Stomach (tissue), 9 donors: ENCODE measurements around the gene S100P. TPM values are rescaled to one million over a fixed set of nuclear protein-coding genes. Genes with fewer than 3 reads are reported as not detected.
"Not testable (repeated sequence)": the region's sequence is repeated elsewhere in the genome, so short reads cannot be mapped to it uniquely, and the experiment has no call there.

Experiments
- DNase-seq, 2 donors: peaks; one replicate each; pipeline versions ENCODE4 v3.0.0 to v3.0.0-alpha.2; 2013 to 2019
- H3K27ac ChIP-seq, 5 donors: fragments of 200-600 bp in 4 of 5; sonication (generic) in 4 of 5; one replicate each; pipeline ENCODE4 v1.5.1; 2013 to 2019; ENCODE audit warnings: mild to moderate bottlenecking in 1 of 5, moderate library complexity in 1 of 5
- H3K27me3 ChIP-seq, 3 donors: fragments of 200-600 bp; sonication (generic); one replicate each; pipeline ENCODE4 v1.5.1; 2017 to 2019; ENCODE audit warnings: mixed run types in 1 of 3
- H3K36me3 ChIP-seq, 4 donors: fragments of 200-600 bp; sonication (generic); 1 replicate in 3 of 4; 2 replicates in 1 of 4; pipeline ENCODE4 v1.5.1; 2016 to 2019
- H3K4me1 ChIP-seq, 4 donors: fragments of 200-600 bp; sonication (generic); one replicate each; pipeline ENCODE4 v1.5.1; 2016 to 2019
- H3K4me3 ChIP-seq, 4 donors: fragments of 200-600 bp; sonication (generic) in 3 of 4; one replicate each; pipeline ENCODE4 v1.5.1; 2016 to 2019; ENCODE audit warnings: mild to moderate bottlenecking in 1 of 4
- H3K9me3 ChIP-seq, 4 donors: fragments of 200-600 bp; sonication (generic); one replicate each; pipeline ENCODE4 v1.5.1; 2016 to 2019
- EP300 ChIP-seq: sonication (generic); formaldehyde crosslinking; IDR thresholded peaks from one replicate; pipeline ENCODE4 v1.6.1; 2017; ENCODE audit warnings: antibody characterized with exemption
- POLR2A ChIP-seq, 4 donors: fragments of 450-650 bp; IDR thresholded peaks; one replicate each; pipeline ENCODE4 v1.6.1; 2016; ENCODE audit warnings: antibody characterized with exemption in 4 of 4, control low read depth in 2 of 4, mild to moderate bottlenecking in 1 of 4, moderate library complexity in 1 of 4
- POLR2AphosphoS5 ChIP-seq, 3 donors: sonication (generic); formaldehyde crosslinking; IDR thresholded peaks; one replicate each; pipeline ENCODE4 v1.6.1; 2016; ENCODE audit warnings: antibody characterized with exemption in 3 of 3
- WGBS, 5 donors: extraction: QIAGEN DNeasy Blood & Tissue Kit in 3 of 5; methylation state at CpG; one replicate each; pipeline versions ENCODE4 v1.1.5 to v1.1.7; 2013 to 2018; 5-methylcytosine and 5-hydroxymethylcytosine counted together
- intact Hi-C: fragments of 100-400 bp; cut with DNase I; formaldehyde crosslinking; loops from one replicate; pipeline ENCODE4 v1.15.1; 2023; ENCODE audit warnings: low total_unique reads
- polyA plus RNA-seq, 3 donors: library from polyadenylated mRNA; stranded (reverse); fragments of 200-250 nt; gene quantifications; one replicate each; pipeline ENCODE4 v1.2.3, GENCODE V29; 2013
- total RNA-seq, 5 donors: library from RNA; depleted of rRNA; stranded (reverse); fragments of >200 nt; gene quantifications; one replicate each; pipeline versions ENCODE4 v1.1.0 to v1.2.3, GENCODE V29; 2014 to 2016
- TF ChIP-seq, protein P1 (sequence below), 7 experiments: fragments of 450-650 bp in 4 of 7; fragments of 200-600 bp in 3 of 7; sonication (generic) in 3 of 7; IDR thresholded peaks; one replicate each; pipeline ENCODE4 v1.5.1; 2016 to 2019; ENCODE audit warnings: antibody characterized with exemption in 7 of 7, control low read depth in 2 of 7, mild to moderate bottlenecking in 1 of 7
- donor health status: healthy with polysubstance abuse.
- donor health status: Bipolar disorder and iron deficiency.
- donor health status: healthy.

Gene S100P
- total and polyA plus RNA-seq, 8 donors = 3.1 to 2,173 (median 142) TPM; not detected in 1

GRCh38 chr4:6722891-6723290 lies 29.2 kb downstream of the S100P start:
- Histone ChIP-seq H3K9me3 (no peaks in the 10 kb centered on the region), H3K27ac (no peak overlapping the region), H3K27me3 (no peaks in the 10 kb centered on the region), H3K4me3 (no peak overlapping the region), H3K36me3 (no peaks in the 10 kb centered on the region), H3K4me1 (peaks cover 10 to 27% (median 17%) of the 10 kb centered on the region in 4 donors)
- intact Hi-C loops = loop anchor here (5.0 to 10.0 kb wide), 2 partner anchors 62 to 154 kb away; partner anchors contain the start of gene KIAA0232
- TF ChIP-seq EP300 (no peak), POLR2AphosphoS5 (IDR thresholded peaks at IDR 0.05) (no peak), POLR2A (IDR thresholded peaks at IDR 0.05) (no peak)
- TF ChIP-seq, protein P1, sequence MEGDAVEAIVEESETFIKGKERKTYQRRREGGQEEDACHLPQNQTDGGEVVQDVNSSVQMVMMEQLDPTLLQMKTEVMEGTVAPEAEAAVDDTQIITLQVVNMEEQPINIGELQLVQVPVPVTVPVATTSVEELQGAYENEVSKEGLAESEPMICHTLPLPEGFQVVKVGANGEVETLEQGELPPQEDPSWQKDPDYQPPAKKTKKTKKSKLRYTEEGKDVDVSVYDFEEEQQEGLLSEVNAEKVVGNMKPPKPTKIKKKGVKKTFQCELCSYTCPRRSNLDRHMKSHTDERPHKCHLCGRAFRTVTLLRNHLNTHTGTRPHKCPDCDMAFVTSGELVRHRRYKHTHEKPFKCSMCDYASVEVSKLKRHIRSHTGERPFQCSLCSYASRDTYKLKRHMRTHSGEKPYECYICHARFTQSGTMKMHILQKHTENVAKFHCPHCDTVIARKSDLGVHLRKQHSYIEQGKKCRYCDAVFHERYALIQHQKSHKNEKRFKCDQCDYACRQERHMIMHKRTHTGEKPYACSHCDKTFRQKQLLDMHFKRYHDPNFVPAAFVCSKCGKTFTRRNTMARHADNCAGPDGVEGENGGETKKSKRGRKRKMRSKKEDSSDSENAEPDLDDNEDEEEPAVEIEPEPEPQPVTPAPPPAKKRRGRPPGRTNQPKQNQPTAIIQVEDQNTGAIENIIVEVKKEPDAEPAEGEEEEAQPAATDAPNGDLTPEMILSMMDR (IDR thresholded peaks at IDR 0.05) = no peak
- 93 to 100% (median 95%) methylated on average over 6 to 12 of the region's 12 CpGs for WGBS, 5 donors
- DNase-seq = no peak

- H3K4me3 ChIP-seq = no peak overlapping the region
- intact Hi-C loops = loop anchor here (5.0 to 10.0 kb wide), 2 partner anchors 61 to 153 kb away; partner anchors contain the start of gene KIAA0232
- no peak overlapping the region for H3K27ac ChIP-seq
- no peaks in the 10 kb centered on the region for H3K36me3 ChIP-seq
- H3K9me3 ChIP-seq = no peaks in the 10 kb centered on the region
- TF ChIP-seq EP300 (no peak), POLR2AphosphoS5 (IDR thresholded peaks at IDR 0.05) (no peak), POLR2A (IDR thresholded peaks at IDR 0.05) (no peak)
- TF ChIP-seq, protein P1 (IDR thresholded peaks at IDR 0.05) = no peak
- WGBS, 5 donors = 82 to 95% (median 92%) methylated on average over 4 to 8 of the region's 8 CpGs
- H3K4me1 ChIP-seq = peaks cover 6 to 21% (median 11%) of the 10 kb centered on the region in 4 donors
- no peaks in the 10 kb centered on the region for H3K27me3 ChIP-seq
- DNase-seq = no peak
These were observed 30.2 kb downstream of the S100P start for GRCh38 chr4:6723851-6724250.

DNA sequence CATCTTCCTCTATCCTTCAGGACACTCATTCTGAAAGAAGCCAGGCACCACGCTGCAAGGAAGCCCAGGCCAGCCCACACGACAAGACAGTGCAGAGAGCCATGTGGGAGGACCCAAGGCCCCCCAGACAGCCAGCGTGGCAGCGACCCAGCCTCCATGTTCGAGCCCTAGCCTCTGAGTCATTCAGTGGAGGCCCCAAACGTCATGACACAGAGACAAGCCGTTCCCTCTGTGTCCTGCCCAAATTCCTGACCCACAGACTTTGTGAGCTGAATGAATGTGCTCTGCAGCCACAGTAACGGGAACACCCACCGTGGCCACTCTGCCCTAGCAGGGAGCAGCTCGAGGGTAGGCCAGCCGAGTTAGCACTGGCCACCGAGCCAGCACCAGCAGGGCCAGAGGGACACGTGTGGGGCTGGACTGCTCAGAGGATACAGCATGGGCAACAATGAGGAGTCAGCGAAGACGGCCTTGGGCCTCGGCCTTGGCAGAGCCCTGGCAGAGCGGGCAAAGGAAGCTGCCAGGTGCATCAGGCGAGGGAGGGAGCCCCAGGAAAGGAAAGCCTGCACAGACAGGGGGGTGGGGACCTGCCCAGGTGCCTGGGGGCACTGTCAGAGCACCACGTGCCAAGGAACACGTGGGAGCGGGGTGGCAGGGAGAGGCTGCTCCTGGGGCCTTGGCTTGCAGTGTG lies 30.9 kb downstream of the S100P start:
- Histone ChIP-seq H3K9me3 (no peaks in the 10 kb centered on the region), H3K27me3 (no peaks in the 10 kb centered on the region), H3K4me1 (peaks cover 6 to 20% (median 11%) of the 10 kb centered on the region in 4 donors), H3K4me3 (no peak overlapping the region), H3K27ac (no peak overlapping the region), H3K36me3 (no peaks in the 10 kb centered on the region)
- no peak for TF ChIP-seq POLR2A (IDR thresholded peaks at IDR 0.05)
- DNase-seq = no peak
- intact Hi-C loops = loop anchor here (5.0 to 10.0 kb wide), 2 partner anchors 60 to 153 kb away; partner anchors contain the start of gene KIAA0232
- 81 to 89% (median 87%) methylated on average over 12 to 21 of the region's 21 CpGs for WGBS, 5 donors

GRCh38 chr4:6725427-6725961 lies 31.8 kb downstream of the S100P start:
- not testable (repeated sequence) for H3K27me3 ChIP-seq, H3K36me3 ChIP-seq, H3K9me3 ChIP-seq, DNase-seq, H3K4me3 ChIP-seq, H3K27ac ChIP-seq
- H3K4me1 ChIP-seq = peaks cover under 1 to 11% (median 4%) of the 10 kb centered on the region in 4 donors
- intact Hi-C loops = loop anchor here (10.0 kb wide), 1 partner anchor 59 kb away; the partner anchor contains the start of gene KIAA0232
- 87 to 95% (median 94%) methylated on average over 15 to 16 of the region's 16 CpGs for WGBS, 5 donors

- DNase-seq = peak in 1 of 2 donors; percentile 81
- peaks cover 1 to 11% (median 5%) of the 10 kb centered on the region in 4 donors for H3K4me1 ChIP-seq
- 56 to 80% (median 72%) methylated on average over 29 to 31 of the region's 31 CpGs for WGBS, 5 donors
- intact Hi-C loops = loop anchor here (10.0 kb wide), 1 partner anchor 57 kb away; the partner anchor contains the start of gene KIAA0232
- peak overlapping the region in 1 of 4 donors; percentile 11 for H3K4me3 ChIP-seq
- H3K27me3 ChIP-seq = no peaks in the 10 kb centered on the region
- no peaks in the 10 kb centered on the region for H3K36me3 ChIP-seq
- peak overlapping the region in 1 of 5 donors; percentile 43 for H3K27ac ChIP-seq
- TF ChIP-seq, protein P1 (IDR thresholded peaks at IDR 0.05) = no peak
- TF ChIP-seq POLR2A (IDR thresholded peaks at IDR 0.05) (no peak), POLR2AphosphoS5 (IDR thresholded peaks at IDR 0.05) (no peak), EP300 (no peak)
- no peaks in the 10 kb centered on the region for H3K9me3 ChIP-seq
These were observed 33.6 kb downstream of the S100P start for GRCh38 chr4:6727081-6727942.
